Measurements from ENCODE around the gene TEX35. TPM values are rescaled to one million over a fixed set of nuclear protein-coding genes. Genes with fewer than 3 reads are reported as not detected.

TEX35 gene
- total RNA-seq, 1 experiment from 2014 or later: not detected

Other genes starting within 250 kb of the TEX35 start
- gene CLEC20A, start 16.1 kb upstream of the TEX35 start, total RNA-seq (2014; rRNA removed; shearing (Covaris generic)): not detected in 2 replicates
- gene RALGPS2, start 212.1 kb downstream of the TEX35 start, total RNA-seq (2014; rRNA removed; shearing (Covaris generic)): 3.5 and 9.5 TPM in 2 replicates